MM.1S (cell line): ENCODE results near the gene BCAS3.

Source experiments
- DNase-seq: peaks from one replicate; pipeline ENCODE4 v3.0.0-alpha.2; 2015
- H2AFZ ChIP-seq: fragments of 300-600 bp; sonication (generic); 2 replicates; pipeline ENCODE4 v1.6.0; 2016; ENCODE audit warnings: antibody characterized with exemption, low read length
- H3F3A ChIP-seq: fragments of 300-600 bp; sonication (generic); 2 replicates; pipeline ENCODE4 v1.6.1; 2016; ENCODE audit warnings: mild to moderate bottlenecking, antibody characterized with exemption, low read length, moderate library complexity, mixed read lengths; ENCODE audit not compliant: insufficient read depth
- H3K27ac ChIP-seq: fragments of 300-600 bp; sonication (generic); 2 replicates; pipeline ENCODE4 v1.5.1; 2016; ENCODE audit warnings: mild to moderate bottlenecking, low read length
- H3K27me3 ChIP-seq: fragments of 300-600 bp; sonication (generic); replicated peaks from 2 replicates; pipeline ENCODE4 v1.6.0; 2016; ENCODE audit warnings: low read length; ENCODE audit not compliant: insufficient read depth
- H3K36me3 ChIP-seq: fragments of 300-600 bp; sonication (generic); replicated peaks from 2 replicates; pipeline ENCODE4 v1.6.1; 2016; ENCODE audit warnings: mild to moderate bottlenecking, low read length, mixed read lengths; ENCODE audit not compliant: insufficient read depth
- H3K4me1 ChIP-seq: fragments of 300-600 bp; sonication (generic); 2 replicates; pipeline ENCODE4 v1.6.1; 2016; ENCODE audit warnings: low read length, mixed read lengths
- H3K4me2 ChIP-seq: fragments of 300-600 bp; sonication (generic); 2 replicates; pipeline ENCODE4 v1.6.0; 2016; ENCODE audit warnings: low read depth, low read length
- H3K4me3 ChIP-seq: fragments of 300-600 bp; sonication (generic); 2 replicates; pipeline ENCODE4 v1.5.1; 2016; ENCODE audit warnings: low read length, mixed read lengths
- H3K79me2 ChIP-seq: fragments of 300-600 bp; sonication (generic); 2 replicates; pipeline ENCODE4 v1.6.1; 2016; ENCODE audit warnings: mixed run types, low read length, mixed read lengths
- H3K9ac ChIP-seq: fragments of 300-600 bp; sonication (generic); 2 replicates; pipeline ENCODE4 v1.6.1; 2016; ENCODE audit warnings: low read length, mixed read lengths
- H3K9me2 ChIP-seq: fragments of 300-600 bp; sonication (generic); replicated peaks from 2 replicates; pipeline ENCODE4 v1.6.1; 2016; ENCODE audit warnings: mild to moderate bottlenecking, low read length, mixed read lengths; ENCODE audit not compliant: insufficient read depth
- H3K9me3 ChIP-seq: fragments of 300-600 bp; sonication (generic); replicated peaks from 2 replicates; pipeline ENCODE4 v1.6.1; 2016; ENCODE audit warnings: mild to moderate bottlenecking, low read length, mixed read lengths; ENCODE audit not compliant: insufficient read depth
- H4K20me1 ChIP-seq: fragments of 300-600 bp; sonication (generic); 2 replicates; pipeline ENCODE4 v1.6.1; 2016; ENCODE audit warnings: mild to moderate bottlenecking, low read length, moderate library complexity, mixed read lengths; ENCODE audit not compliant: insufficient read depth
- CTCF ChIP-seq: fragments of 300-600 bp; sonication (generic); IDR thresholded peaks from 2 replicates; pipeline ENCODE4 v1.5.1; 2016; ENCODE audit warnings: antibody characterized with exemption, low read length, mixed read lengths
- EZH2 ChIP-seq: fragments of 300-600 bp; sonication (generic); optimal IDR thresholded peaks from 2 replicates; pipeline ENCODE3; 2017; ENCODE audit warnings: low read depth, mild to moderate bottlenecking, antibody characterized with exemption, low read length, mixed read lengths
- EZH2phosphoT487 ChIP-seq: fragments of 300-600 bp; sonication (generic); IDR thresholded peaks from 2 replicates; pipeline ENCODE4 v1.6.1; 2018; ENCODE audit warnings: antibody characterized with exemption, low read length

The BCAS3 gene

GRCh38 chr17:60713608-60714007, 36.0 kb downstream of the BCAS3 start:
- no peak overlapping the region for H3K9ac ChIP-seq
- no peak overlapping the region for H3K4me3 ChIP-seq
- H3K79me2 ChIP-seq: no peaks in the 10 kb centered on the region
- no peak overlapping the region for H3K4me2 ChIP-seq
- H3K4me1 ChIP-seq: no peaks in the 10 kb centered on the region
- no peak overlapping the region for H2AFZ ChIP-seq
- H3K27me3 ChIP-seq: no peaks in the 10 kb centered on the region
- H3K27ac ChIP-seq: no peak overlapping the region
- H4K20me1 ChIP-seq: no peaks in the 10 kb centered on the region
- no peak for DNase-seq
- H3F3A ChIP-seq: no peaks in the 10 kb centered on the region
- H3K9me3 ChIP-seq: no peaks in the 10 kb centered on the region
- TF ChIP-seq EZH2phosphoT487: no peak
- TF ChIP-seq EZH2: no peak
- no peak for TF ChIP-seq CTCF
- no peaks in the 10 kb centered on the region for H3K9me2 ChIP-seq
- H3K36me3 ChIP-seq: no peaks in the 10 kb centered on the region

GRCh38 chr17:60716766-60717165, 39.1 kb downstream of the BCAS3 start:
- no peaks in the 10 kb centered on the region for H4K20me1 ChIP-seq
- H3K4me1 ChIP-seq: no peaks in the 10 kb centered on the region
- TF ChIP-seq EZH2 (no peak), EZH2phosphoT487 (no peak), CTCF (no peak)
- H3K27me3 ChIP-seq: no peaks in the 10 kb centered on the region
- no peaks in the 10 kb centered on the region for H3K36me3 ChIP-seq
- no peak overlapping the region for H3K4me2 ChIP-seq
- H2AFZ ChIP-seq: no peak overlapping the region
- no peak for DNase-seq
- no peak overlapping the region for H3K27ac ChIP-seq
- no peak overlapping the region for H3K4me3 ChIP-seq
- H3K9ac ChIP-seq: no peak overlapping the region
- no peaks in the 10 kb centered on the region for H3K9me3 ChIP-seq
- no peaks in the 10 kb centered on the region for H3K79me2 ChIP-seq
- no peaks in the 10 kb centered on the region for H3K9me2 ChIP-seq
- no peaks in the 10 kb centered on the region for H3F3A ChIP-seq

- no peaks in the 10 kb centered on the region for H3K36me3 ChIP-seq
- H3K4me1 ChIP-seq: no peaks in the 10 kb centered on the region
- no peak for DNase-seq
- H4K20me1 ChIP-seq: no peaks in the 10 kb centered on the region
- no peaks in the 10 kb centered on the region for H3F3A ChIP-seq
- no peak overlapping the region for H3K4me3 ChIP-seq
- H2AFZ ChIP-seq: no peak overlapping the region
- no peaks in the 10 kb centered on the region for H3K9me2 ChIP-seq
- no peaks in the 10 kb centered on the region for H3K79me2 ChIP-seq
- no peaks in the 10 kb centered on the region for H3K9me3 ChIP-seq
- no peaks in the 10 kb centered on the region for H3K27me3 ChIP-seq
- no peak overlapping the region for H3K27ac ChIP-seq
- no peak for TF ChIP-seq EZH2
- no peak for TF ChIP-seq EZH2phosphoT487
- no peak for TF ChIP-seq CTCF
- H3K9ac ChIP-seq: no peak overlapping the region
- no peak overlapping the region for H3K4me2 ChIP-seq
Measured at GRCh38 chr17:60717814-60718213, 40.2 kb downstream of the BCAS3 start.
